ENCODE measurements around the gene MICAL3. TPM values are rescaled to one million over a fixed set of nuclear protein-coding genes. Genes with fewer than 3 reads are reported as not detected.
"Not testable (repeated sequence)": the region's sequence is repeated elsewhere in the genome, so short reads cannot be mapped to it uniquely, and the experiment has no call there.

Gene MICAL3
- total RNA-seq, 3 donors from 2014 or later (not counting 1 experiment from before 2014, with no cell fraction given): 17.1 to 36.3 (median 34.3) TPM

DNA sequence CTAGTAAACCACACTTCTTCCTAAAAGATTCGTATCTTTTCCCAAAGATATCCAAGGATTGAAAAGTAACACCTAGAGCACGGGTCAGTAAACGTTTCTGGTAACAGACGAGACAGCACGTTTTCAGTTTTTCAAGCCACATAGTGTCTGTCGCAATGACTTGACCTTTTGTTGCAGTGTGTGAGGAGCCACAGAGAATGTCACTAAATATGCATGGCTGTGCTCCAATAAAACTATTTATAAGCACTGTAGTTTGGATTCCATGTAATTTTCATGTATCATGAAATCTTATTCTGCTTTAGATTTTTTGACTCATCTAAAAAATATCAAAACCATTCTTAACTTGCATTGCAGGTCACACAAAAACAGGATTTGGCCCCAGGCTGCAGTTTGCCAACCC lies 18.3 kb upstream of the MICAL3 start:
- ATAC-seq: no peak
- no peak overlapping the region for H3K27ac Mint-ChIP-seq
- no peak for DNase-seq

DNA sequence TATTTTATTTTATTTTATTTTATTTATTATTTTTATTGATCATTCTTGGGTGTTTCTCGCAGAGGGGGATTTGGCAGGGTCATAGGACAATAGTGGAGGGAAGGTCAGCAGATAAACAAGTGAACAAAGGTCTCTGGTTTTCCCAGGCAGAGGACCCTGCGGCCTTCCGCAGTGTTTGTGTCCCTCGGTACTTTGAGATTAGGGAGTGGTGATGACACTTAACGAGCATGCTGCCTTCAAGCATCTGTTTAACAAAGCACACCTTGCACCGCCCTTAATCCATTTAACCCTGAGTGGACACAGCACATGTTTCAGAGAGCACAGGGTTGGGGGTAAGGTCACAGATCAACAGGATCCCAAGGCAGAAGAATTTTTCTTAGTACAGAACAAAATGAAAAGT lies 16.5 kb upstream of the MICAL3 start:
- H3K4me3 Mint-ChIP-seq; H3K9me3 Mint-ChIP-seq; H3K27ac ChIP-seq (ENCODE audit: low read length); H3K9me3 ChIP-seq (ENCODE audit: control insufficient read depth, insufficient read depth, low read length); H3K4me1 Mint-ChIP-seq; H3K27me3 Mint-ChIP-seq (ENCODE audit: low read depth in 2 of 2); H3K27me3 ChIP-seq (ENCODE audit: control insufficient read depth, insufficient read depth, low read length); intact Hi-C loops (cut with micrococcal nuclease); H3K27ac Mint-ChIP-seq; H3K36me3 ChIP-seq (ENCODE audit: control insufficient read depth, insufficient read depth, low read length); DNase-seq; H3K36me3 Mint-ChIP-seq; H3K4me1 ChIP-seq (ENCODE audit: control insufficient read depth, insufficient read depth, low read length); ATAC-seq; H3K4me3 ChIP-seq (ENCODE audit: low read length): not testable (repeated sequence)
- WGBS (ENCODE audit: insufficient coverage): 100% methylated on average over 3 of the region's 6 CpGs

More for the DNA sequence above, 18.3 kb upstream of the MICAL3 start:
- TF ChIP-seq, protein P1, sequence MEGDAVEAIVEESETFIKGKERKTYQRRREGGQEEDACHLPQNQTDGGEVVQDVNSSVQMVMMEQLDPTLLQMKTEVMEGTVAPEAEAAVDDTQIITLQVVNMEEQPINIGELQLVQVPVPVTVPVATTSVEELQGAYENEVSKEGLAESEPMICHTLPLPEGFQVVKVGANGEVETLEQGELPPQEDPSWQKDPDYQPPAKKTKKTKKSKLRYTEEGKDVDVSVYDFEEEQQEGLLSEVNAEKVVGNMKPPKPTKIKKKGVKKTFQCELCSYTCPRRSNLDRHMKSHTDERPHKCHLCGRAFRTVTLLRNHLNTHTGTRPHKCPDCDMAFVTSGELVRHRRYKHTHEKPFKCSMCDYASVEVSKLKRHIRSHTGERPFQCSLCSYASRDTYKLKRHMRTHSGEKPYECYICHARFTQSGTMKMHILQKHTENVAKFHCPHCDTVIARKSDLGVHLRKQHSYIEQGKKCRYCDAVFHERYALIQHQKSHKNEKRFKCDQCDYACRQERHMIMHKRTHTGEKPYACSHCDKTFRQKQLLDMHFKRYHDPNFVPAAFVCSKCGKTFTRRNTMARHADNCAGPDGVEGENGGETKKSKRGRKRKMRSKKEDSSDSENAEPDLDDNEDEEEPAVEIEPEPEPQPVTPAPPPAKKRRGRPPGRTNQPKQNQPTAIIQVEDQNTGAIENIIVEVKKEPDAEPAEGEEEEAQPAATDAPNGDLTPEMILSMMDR (IDR thresholded peaks at IDR 0.05): no peak
- no peak overlapping the region for H3K4me3 ChIP-seq (ENCODE audit: low read length)
- no peaks in the 10 kb centered on the region for H3K36me3 ChIP-seq (ENCODE audit: control insufficient read depth, insufficient read depth, low read length)
- no peak overlapping the region for H3K27ac ChIP-seq (ENCODE audit: low read length)
- H3K36me3 Mint-ChIP-seq: no peaks in the 10 kb centered on the region
- no peaks in the 10 kb centered on the region for H3K9me3 ChIP-seq (ENCODE audit: control insufficient read depth, insufficient read depth, low read length)
- no peaks in the 10 kb centered on the region for H3K4me1 ChIP-seq (ENCODE audit: control insufficient read depth, insufficient read depth, low read length)
- no peak overlapping the region for H3K4me3 Mint-ChIP-seq
- 87% methylated on average over 6 of the region's 6 CpGs for WGBS (ENCODE audit: insufficient coverage)
- intact Hi-C loops (cut with micrococcal nuclease): no loop called here
- H3K27me3 Mint-ChIP-seq (ENCODE audit: low read depth in 2 of 2): no peaks in the 10 kb centered on the region
- H3K27me3 ChIP-seq (ENCODE audit: control insufficient read depth, insufficient read depth, low read length): no peaks in the 10 kb centered on the region
- no peaks in the 10 kb centered on the region for H3K4me1 Mint-ChIP-seq
- no peaks in the 10 kb centered on the region for H3K9me3 Mint-ChIP-seq

DNA sequence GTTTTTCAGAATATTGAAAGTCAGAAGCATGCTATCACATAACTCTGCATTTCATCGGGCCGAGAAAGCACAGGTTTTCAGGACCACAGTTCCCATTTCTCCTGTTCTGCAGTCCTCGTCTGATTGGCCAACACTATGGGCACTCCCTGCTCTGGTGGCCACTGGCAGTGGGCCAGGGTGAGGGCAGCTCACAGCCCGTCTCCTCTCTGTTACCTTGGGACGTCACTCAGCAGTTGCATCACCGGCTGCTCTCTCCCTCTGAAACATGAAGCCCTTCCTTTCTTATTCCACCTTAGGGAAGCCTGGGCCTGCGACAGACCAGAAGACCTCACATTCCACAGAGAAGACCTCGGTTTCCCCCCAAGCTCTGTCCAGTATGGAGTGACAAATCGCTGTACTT lies 11.4 kb upstream of the MICAL3 start:
- Histone ChIP-seq H3K27me3 (ENCODE audit: control insufficient read depth, insufficient read depth, low read length) (no peaks in the 10 kb centered on the region), H3K4me3 (ENCODE audit: low read length) (no peak overlapping the region), H3K9me3 (ENCODE audit: control insufficient read depth, insufficient read depth, low read length) (no peaks in the 10 kb centered on the region), H3K4me1 (ENCODE audit: control insufficient read depth, insufficient read depth, low read length) (no peaks in the 10 kb centered on the region), H3K27ac (ENCODE audit: low read length) (no peak overlapping the region), H3K36me3 (ENCODE audit: control insufficient read depth, insufficient read depth, low read length) (no peaks in the 10 kb centered on the region)
- Mint-ChIP-seq H3K4me1 (no peaks in the 10 kb centered on the region), H3K27me3 (ENCODE audit: low read depth in 2 of 2) (peaks cover 0 to 7% of the 10 kb centered on the region in 2 donors), H3K4me3 (no peak overlapping the region), H3K36me3 (no peaks in the 10 kb centered on the region), H3K27ac (no peak overlapping the region), H3K9me3 (no peaks in the 10 kb centered on the region)
- TF ChIP-seq, protein P1 (IDR thresholded peaks at IDR 0.05): no peak
- WGBS (ENCODE audit: insufficient coverage): 75% methylated on average over 9 of the region's 9 CpGs
- DNase-seq (no peak), ATAC-seq (no peak)
- intact Hi-C loops (cut with micrococcal nuclease): no loop called here

DNA sequence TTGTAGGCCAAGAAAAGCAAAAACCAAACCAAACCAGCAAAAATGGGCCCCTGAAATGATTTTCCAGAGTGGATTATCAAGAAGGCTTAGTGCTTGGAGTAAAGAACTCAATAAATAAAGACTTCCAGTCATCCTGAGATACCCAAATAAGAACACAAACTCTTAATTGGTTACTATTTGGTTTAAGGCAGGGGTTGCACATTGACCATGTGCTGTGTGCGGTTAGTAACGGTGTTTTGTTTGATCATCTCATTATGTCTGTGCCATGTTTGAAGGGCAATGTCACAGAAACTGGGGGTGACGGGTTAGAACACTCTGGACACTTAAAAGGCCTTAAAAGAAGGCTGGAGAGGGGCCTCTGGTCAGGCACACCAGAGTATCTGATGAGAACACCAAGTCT lies 9.7 kb upstream of the MICAL3 start:
- H3K9me3 Mint-ChIP-seq: no peaks in the 10 kb centered on the region
- no peaks in the 10 kb centered on the region for H3K4me1 ChIP-seq (ENCODE audit: control insufficient read depth, insufficient read depth, low read length)
- DNase-seq (no peak), ATAC-seq (no peak)
- no peak overlapping the region for H3K27ac ChIP-seq (ENCODE audit: low read length)
- no peaks in the 10 kb centered on the region for H3K9me3 ChIP-seq (ENCODE audit: control insufficient read depth, insufficient read depth, low read length)
- H3K27ac Mint-ChIP-seq: no peak overlapping the region
- WGBS (ENCODE audit: insufficient coverage): 90% methylated on average over 3 of the region's 3 CpGs
- no peak overlapping the region for H3K4me3 Mint-ChIP-seq
- H3K36me3 Mint-ChIP-seq: no peaks in the 10 kb centered on the region
- no peaks in the 10 kb centered on the region for H3K27me3 ChIP-seq (ENCODE audit: control insufficient read depth, insufficient read depth, low read length)
- no peak overlapping the region for H3K4me3 ChIP-seq (ENCODE audit: low read length)
- H3K36me3 ChIP-seq (ENCODE audit: control insufficient read depth, insufficient read depth, low read length): no peaks in the 10 kb centered on the region
- intact Hi-C loops (cut with micrococcal nuclease): no loop called here
- TF ChIP-seq, protein P1 (IDR thresholded peaks at IDR 0.05): no peak
- H3K27me3 Mint-ChIP-seq (ENCODE audit: low read depth in 2 of 2): peaks cover 0 to 14% of the 10 kb centered on the region in 2 donors
- no peaks in the 10 kb centered on the region for H3K4me1 Mint-ChIP-seq

Data from natural killer cell (primary cell).